ENCODE data around the gene SRC. TPM values are rescaled to one million over a fixed set of nuclear protein-coding genes. Genes with fewer than 3 reads are reported as not detected.

The SRC gene
- total and polyA plus RNA-seq, 2 donors: 26.9 to 53.2 TPM

GRCh38 chr20:37416100-37416847 is 70.3 kb downstream of the SRC start:
- H3K36me3 ChIP-seq (ENCODE audit: insufficient read depth): no peaks in the 10 kb centered on the region
- H3K27ac ChIP-seq (ENCODE audit: low read depth): no peak overlapping the region
- WGBS: 92% methylated on average over 27 of the region's 27 CpGs
- no peak for DNase-seq (ENCODE audit: extremely low spot score)
- H3K4me1 ChIP-seq (ENCODE audit: insufficient read depth): no peaks in the 10 kb centered on the region
- no peak overlapping the region for H3K4me3 ChIP-seq (ENCODE audit: low read depth, low read length)

DNA sequence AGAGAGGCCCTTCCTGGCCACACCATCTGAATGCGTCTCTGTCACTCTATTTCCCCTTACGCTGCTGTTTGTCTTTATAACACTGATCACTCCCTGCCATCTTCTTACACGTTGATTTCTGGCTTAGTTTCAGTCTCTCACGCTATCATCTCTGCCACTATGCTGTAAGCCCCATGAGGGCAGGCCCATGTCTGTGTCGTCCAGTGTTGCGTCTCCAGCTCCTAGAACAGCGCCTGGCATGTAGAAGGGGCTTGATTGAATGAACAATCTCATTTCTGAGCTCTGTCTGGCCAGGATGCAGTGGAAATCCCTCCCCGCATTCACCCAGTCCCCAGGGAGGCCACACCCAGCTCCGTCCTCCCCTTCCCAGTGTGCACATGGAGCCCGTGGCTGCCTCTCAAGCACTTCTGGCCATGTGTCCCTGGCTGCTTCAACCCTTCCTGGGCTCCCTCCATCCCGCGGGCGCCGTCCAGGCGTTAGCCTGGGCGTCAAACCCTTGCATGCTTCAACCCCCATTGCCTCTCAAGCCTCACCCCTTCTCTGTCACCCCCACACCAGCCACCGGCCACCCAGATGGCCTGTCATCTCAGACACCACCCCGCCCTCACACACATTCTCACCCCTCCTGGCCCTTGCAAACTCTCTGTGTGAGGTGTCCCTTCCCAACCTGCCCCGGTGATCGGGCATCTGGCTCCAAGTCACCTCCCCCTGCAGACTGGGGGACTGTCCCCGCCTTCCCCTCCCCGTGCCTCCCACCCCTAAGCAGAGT is 71.1 kb downstream of the SRC start:
- Histone ChIP-seq H3K4me3 (ENCODE audit: low read depth, low read length) (no peak overlapping the region), H3K27ac (ENCODE audit: low read depth) (no peak overlapping the region), H3K36me3 (ENCODE audit: insufficient read depth) (no peaks in the 10 kb centered on the region), H3K4me1 (ENCODE audit: insufficient read depth) (no peaks in the 10 kb centered on the region)
- DNase-seq (ENCODE audit: extremely low spot score): no peak
- WGBS: 87% methylated on average over 22 of the region's 22 CpGs

DNA sequence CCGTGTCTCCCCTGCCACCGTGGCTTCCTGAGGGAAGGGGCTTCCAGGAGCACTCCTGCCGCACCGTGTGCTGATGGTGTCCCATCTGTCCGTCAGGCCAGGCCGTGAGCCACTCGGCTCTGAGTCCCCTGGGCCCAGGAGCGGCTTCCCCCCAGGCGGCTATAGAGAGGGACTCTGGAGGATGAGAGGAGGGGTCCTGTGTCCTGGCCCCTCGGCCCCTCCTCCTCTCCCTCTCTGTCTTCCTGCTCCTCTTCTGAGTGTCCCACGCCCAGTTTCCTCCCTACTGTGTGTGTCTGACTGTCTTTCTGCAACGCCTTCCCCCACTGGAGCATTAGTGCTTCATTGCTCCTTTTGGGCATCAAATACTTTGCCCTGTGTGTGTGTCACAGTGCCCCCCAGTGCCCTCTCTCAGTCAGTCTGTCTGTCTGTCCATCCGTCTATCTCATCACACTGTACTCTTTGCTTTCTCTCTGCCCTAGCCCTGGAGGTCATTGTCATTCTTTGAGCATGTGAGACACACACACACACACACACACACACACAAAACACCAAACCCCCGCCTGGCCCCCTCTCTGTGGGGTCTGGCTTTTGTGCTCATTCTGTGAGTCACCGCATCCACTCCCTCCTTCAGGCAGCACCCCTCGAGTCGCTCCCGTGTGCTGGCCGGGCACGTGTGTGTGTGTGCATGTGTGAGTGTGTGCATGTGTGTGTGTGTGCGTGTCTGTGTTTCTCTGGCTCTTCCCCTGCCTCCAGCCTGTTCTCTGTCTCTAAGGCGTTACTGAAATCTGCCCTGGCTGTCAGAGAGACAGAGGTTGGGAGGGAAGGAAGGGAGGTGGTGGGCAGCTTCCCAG is 71.9 kb downstream of the SRC start:
- no peak for DNase-seq (ENCODE audit: extremely low spot score)
- Histone ChIP-seq H3K4me1 (ENCODE audit: insufficient read depth) (no peaks in the 10 kb centered on the region), H3K27ac (ENCODE audit: low read depth) (no peak overlapping the region), H3K4me3 (ENCODE audit: low read depth, low read length) (no peak overlapping the region), H3K36me3 (ENCODE audit: insufficient read depth) (no peaks in the 10 kb centered on the region)
- WGBS: 52% methylated on average over 22 of the region's 22 CpGs

GRCh38 chr20:37418591-37419109 is 72.7 kb downstream of the SRC start:
- Histone ChIP-seq H3K27ac (ENCODE audit: low read depth) (no peak overlapping the region), H3K36me3 (ENCODE audit: insufficient read depth) (no peaks in the 10 kb centered on the region), H3K4me1 (ENCODE audit: insufficient read depth) (no peaks in the 10 kb centered on the region), H3K4me3 (ENCODE audit: low read depth, low read length) (no peak overlapping the region)
- no peak for DNase-seq (ENCODE audit: extremely low spot score)
- 44% methylated on average over 2 of the region's 2 CpGs for WGBS

DNA sequence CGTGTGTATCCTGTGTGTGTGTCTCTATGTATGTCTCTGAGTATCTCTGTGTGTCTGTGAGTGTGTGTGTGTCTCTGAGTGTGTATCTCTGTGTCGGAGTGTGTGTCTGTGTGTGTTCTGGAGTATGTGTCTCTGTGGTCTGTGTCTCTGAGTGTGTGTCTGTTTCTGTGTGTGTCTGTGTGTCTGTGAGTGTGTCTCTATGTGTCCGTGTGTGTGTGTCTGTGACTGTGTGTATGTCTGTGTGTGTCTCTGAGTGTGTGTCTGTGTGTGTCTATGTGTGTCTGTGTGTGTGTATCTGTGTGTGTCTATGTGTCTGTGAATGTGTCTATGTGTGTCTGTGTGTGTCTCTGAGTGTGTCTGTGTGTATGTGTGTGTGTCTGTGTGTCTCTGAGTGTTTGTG is 73.4 kb downstream of the SRC start:
- no peak for DNase-seq (ENCODE audit: extremely low spot score)
- 97% methylated on average over 3 of the region's 3 CpGs for WGBS
- Histone ChIP-seq H3K36me3 (ENCODE audit: insufficient read depth) (no peaks in the 10 kb centered on the region), H3K4me1 (ENCODE audit: insufficient read depth) (no peaks in the 10 kb centered on the region), H3K4me3 (ENCODE audit: low read depth, low read length) (no peak overlapping the region), H3K27ac (ENCODE audit: low read depth) (no peak overlapping the region)

- Histone ChIP-seq H3K4me1 (ENCODE audit: insufficient read depth) (no peaks in the 10 kb centered on the region), H3K4me3 (ENCODE audit: low read depth, low read length) (no peak overlapping the region), H3K36me3 (ENCODE audit: insufficient read depth) (no peaks in the 10 kb centered on the region), H3K27ac (ENCODE audit: low read depth) (no peak overlapping the region)
- no peak for DNase-seq (ENCODE audit: extremely low spot score)
- WGBS: 88% methylated on average over 13 of the region's 13 CpGs
Observed at GRCh38 chr20:37419774-37420542, 74.0 kb downstream of the SRC start.

DNA sequence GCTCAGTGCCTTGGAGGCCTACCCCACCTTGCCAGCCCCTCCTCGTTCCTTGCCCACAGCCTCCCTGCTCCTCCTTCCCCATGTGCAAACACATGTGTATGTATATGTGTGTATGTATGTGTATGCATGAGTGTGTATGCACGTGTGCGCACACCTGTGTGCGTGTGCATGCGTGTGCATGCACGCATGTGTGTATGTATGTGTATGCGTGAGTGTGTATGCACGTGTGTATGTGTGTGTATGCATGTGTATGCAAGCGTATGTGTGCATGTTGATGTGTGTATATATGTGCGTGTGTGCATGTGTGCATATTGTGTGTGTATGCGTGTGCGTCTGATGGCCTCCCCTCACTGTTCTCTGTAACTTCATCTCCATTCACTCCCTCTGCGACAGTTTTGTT is 74.7 kb downstream of the SRC start:
- Histone ChIP-seq H3K36me3 (ENCODE audit: insufficient read depth) (no peaks in the 10 kb centered on the region), H3K4me3 (ENCODE audit: low read depth, low read length) (no peak overlapping the region), H3K27ac (ENCODE audit: low read depth) (no peak overlapping the region), H3K4me1 (ENCODE audit: insufficient read depth) (no peaks in the 10 kb centered on the region)
- 95% methylated on average over 13 of the region's 13 CpGs for WGBS
- DNase-seq (ENCODE audit: extremely low spot score): no peak

DNA sequence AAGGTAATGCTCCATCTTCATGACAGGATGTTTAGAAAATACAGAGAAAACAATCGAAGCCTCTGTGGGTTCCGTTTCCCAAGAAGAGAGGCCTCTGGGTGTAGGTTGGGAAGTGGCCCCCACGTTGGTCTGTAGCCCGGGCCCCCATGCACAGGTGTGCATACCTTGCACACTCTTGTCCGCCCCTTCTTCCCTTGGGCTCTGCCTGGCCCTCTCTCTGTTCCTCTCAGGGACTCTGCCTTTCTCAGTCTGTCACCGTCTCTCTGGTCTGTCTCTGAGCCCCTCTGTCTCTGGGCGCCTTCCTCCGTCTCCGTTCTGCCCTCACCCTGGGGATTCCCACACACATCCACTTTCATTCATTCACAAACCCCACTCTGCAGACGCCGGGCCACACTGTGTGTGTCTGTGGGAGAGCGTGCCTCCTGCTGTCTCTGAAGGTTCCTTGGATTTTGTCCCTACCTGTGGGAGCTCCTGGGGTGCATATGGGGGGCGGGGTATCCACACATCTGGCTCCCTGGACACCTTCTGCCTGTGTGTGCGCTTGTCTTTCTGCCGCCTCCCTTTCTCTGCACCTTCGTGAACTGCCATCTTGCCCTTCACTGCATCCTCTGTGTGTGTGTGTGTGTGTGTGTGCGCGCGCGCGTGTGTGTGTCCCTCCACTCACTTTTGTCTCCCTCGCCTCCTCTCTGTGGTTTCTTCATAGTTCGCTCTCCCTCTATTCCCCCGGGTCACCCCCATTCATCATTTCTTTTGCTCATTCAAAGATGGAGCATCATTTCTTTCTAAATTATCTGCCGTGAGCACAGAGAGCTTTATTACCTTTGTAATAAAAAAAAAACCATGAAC is 75.3 kb downstream of the SRC start:
- no peak for DNase-seq (ENCODE audit: extremely low spot score)
- Histone ChIP-seq H3K4me1 (ENCODE audit: insufficient read depth) (no peaks in the 10 kb centered on the region), H3K27ac (ENCODE audit: low read depth) (no peak overlapping the region), H3K4me3 (ENCODE audit: low read depth, low read length) (no peak overlapping the region), H3K36me3 (ENCODE audit: insufficient read depth) (no peaks in the 10 kb centered on the region)
- 75% methylated on average over 25 of the region's 25 CpGs for WGBS

GRCh38 chr20:37421988-37422387 is 76.0 kb downstream of the SRC start:
- Histone ChIP-seq H3K4me1 (ENCODE audit: insufficient read depth) (no peaks in the 10 kb centered on the region), H3K4me3 (ENCODE audit: low read depth, low read length) (no peak overlapping the region), H3K27ac (ENCODE audit: low read depth) (no peak overlapping the region), H3K36me3 (ENCODE audit: insufficient read depth) (no peaks in the 10 kb centered on the region)
- WGBS: 27% methylated on average over 6 of the region's 6 CpGs
- DNase-seq (ENCODE audit: extremely low spot score): peak; percentile 71

DNA sequence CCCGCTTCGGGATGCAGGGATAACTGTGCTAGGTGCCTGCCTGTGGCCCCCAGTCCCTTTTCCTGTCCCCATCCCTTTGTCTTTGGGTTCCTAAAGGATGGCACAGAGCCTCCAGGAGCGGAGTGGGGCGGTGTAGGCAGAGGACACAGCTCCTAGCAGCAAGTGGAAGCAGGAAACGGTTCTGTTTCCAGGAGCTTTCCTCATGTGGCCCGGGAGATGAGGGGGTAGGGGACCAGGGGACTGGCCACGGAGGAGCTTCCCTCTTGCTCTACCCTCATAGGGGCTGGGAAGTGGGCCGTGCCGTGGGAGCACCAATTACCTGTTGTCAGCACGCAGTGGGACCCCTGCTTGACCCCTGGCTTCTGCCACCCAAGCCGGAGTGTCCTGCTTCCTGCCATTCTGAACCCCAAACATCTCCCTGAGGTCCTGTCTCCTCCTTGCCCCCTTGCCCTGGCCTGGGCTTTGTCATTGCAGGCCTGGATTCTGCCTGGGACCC is 76.9 kb downstream of the SRC start:
- Histone ChIP-seq H3K36me3 (ENCODE audit: insufficient read depth) (no peaks in the 10 kb centered on the region), H3K4me1 (ENCODE audit: insufficient read depth) (no peaks in the 10 kb centered on the region), H3K27ac (ENCODE audit: low read depth) (no peak overlapping the region), H3K4me3 (ENCODE audit: low read depth, low read length) (no peak overlapping the region)
- WGBS: 67% methylated on average over 11 of the region's 11 CpGs
- no peak for DNase-seq (ENCODE audit: extremely low spot score)

DNA sequence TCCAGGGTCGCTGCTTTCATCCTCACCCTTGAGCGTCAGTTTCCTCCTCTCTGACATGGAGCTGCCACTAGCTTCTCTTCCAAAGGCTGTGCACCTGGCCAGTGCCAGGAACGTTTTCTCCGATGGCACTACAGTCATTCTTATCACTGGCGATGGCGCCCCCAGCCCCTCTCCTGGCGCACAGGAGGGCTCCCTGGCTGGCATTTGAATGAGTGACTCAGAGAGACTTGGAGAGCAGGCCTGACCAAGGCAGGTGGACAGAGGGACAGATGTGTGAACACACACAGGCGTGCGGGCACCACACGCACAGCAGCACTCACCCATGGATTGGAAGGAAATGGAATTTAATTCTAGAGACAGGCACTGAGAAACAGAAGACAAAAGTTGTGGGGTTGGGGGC is 77.6 kb downstream of the SRC start:
- Histone ChIP-seq H3K4me1 (ENCODE audit: insufficient read depth) (no peaks in the 10 kb centered on the region), H3K27ac (ENCODE audit: low read depth) (no peak overlapping the region), H3K4me3 (ENCODE audit: low read depth, low read length) (no peak overlapping the region), H3K36me3 (ENCODE audit: insufficient read depth) (no peaks in the 10 kb centered on the region)
- DNase-seq (ENCODE audit: extremely low spot score): no peak
- 91% methylated on average over 10 of the region's 10 CpGs for whole genome bisulfite sequencing
